Mesothelial cell of epicardium (in vitro differentiated cells): ENCODE measurements around the gene CDC27. TPM values are rescaled to one million over a fixed set of nuclear protein-coding genes. Genes with fewer than 3 reads are reported as not detected.

Source experiments
- DNase-seq, 2 experiments: peaks; one replicate each; pipeline ENCODE4 v3.0.0; 2021; ENCODE audit warnings: low spot score in 2 of 2; ENCODE audit not compliant: unreplicated experiment in 2 of 2
- H3K27ac Mint-ChIP-seq: 2 replicates; pipeline ENCODE4 v1.8.0; 2021; ENCODE audit warnings: mixed read lengths
- H3K27me3 Mint-ChIP-seq: 2 replicates; pipeline ENCODE4 v1.8.0; 2021; ENCODE audit warnings: low read depth, mixed read lengths
- H3K36me3 Mint-ChIP-seq: 2 replicates; pipeline ENCODE4 v1.8.0; 2021; ENCODE audit warnings: mixed read lengths
- H3K4me1 Mint-ChIP-seq: 2 replicates; pipeline ENCODE4 v1.8.0; 2021; ENCODE audit warnings: mixed read lengths
- H3K4me3 Mint-ChIP-seq: 2 replicates; pipeline ENCODE4 v1.8.0; 2021; ENCODE audit warnings: mild to moderate bottlenecking, moderate library complexity, mixed read lengths
- H3K9me3 Mint-ChIP-seq: 2 replicates; pipeline ENCODE4 v1.8.0; 2021; ENCODE audit warnings: mixed read lengths
- total RNA-seq: library from RNA; stranded (reverse); gene quantifications from 3 replicates; pipeline ENCODE4 v1.2.1, GENCODE V29; 2021
- TF ChIP-seq, protein P1 (sequence below): fragments of 200-600 bp; sonication (generic); IDR thresholded peaks from one replicate; pipeline ENCODE4 v1.5.0; 2021; ENCODE audit warnings: antibody characterized with exemption; ENCODE audit not compliant: unreplicated experiment

CDC27 gene
- total RNA-seq, 1 donor from 2014 or later, result 91.4 TPM

DNA sequence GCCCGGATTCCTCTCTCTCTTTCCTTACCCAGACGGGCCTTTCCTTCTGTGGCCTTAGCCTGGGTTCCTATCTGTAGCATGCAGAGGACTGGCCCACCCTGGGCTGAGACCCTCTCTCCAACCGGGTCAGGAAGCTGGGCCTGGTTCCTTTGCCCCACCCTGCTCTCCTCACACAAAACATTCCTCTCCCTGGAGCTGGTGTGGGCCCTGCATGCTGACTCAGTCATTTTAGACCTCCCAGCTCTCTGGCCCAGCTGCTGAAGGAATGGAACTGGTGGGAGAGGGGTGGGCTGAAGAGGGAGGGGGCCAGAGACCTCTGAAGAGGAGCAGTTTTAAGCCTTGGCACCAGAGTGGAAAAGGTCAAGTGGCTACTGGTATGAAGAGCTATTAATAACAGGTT lies 21.0 kb upstream of the CDC27 start:
- H3K27ac Mint-ChIP-seq, result no peak overlapping the region
- TF ChIP-seq, protein P1, sequence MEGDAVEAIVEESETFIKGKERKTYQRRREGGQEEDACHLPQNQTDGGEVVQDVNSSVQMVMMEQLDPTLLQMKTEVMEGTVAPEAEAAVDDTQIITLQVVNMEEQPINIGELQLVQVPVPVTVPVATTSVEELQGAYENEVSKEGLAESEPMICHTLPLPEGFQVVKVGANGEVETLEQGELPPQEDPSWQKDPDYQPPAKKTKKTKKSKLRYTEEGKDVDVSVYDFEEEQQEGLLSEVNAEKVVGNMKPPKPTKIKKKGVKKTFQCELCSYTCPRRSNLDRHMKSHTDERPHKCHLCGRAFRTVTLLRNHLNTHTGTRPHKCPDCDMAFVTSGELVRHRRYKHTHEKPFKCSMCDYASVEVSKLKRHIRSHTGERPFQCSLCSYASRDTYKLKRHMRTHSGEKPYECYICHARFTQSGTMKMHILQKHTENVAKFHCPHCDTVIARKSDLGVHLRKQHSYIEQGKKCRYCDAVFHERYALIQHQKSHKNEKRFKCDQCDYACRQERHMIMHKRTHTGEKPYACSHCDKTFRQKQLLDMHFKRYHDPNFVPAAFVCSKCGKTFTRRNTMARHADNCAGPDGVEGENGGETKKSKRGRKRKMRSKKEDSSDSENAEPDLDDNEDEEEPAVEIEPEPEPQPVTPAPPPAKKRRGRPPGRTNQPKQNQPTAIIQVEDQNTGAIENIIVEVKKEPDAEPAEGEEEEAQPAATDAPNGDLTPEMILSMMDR, result no peak
- no peak for DNase-seq
- peaks cover 1% of the 10 kb centered on the region for H3K27me3 Mint-ChIP-seq
- peaks cover 11% of the 10 kb centered on the region for H3K4me1 Mint-ChIP-seq
- no peaks in the 10 kb centered on the region for H3K9me3 Mint-ChIP-seq
- H3K36me3 Mint-ChIP-seq, result no peaks in the 10 kb centered on the region
- H3K4me3 Mint-ChIP-seq, result no peak overlapping the region

- Mint-ChIP-seq H3K9me3 (no peaks in the 10 kb centered on the region), H3K4me3 (no peak overlapping the region), H3K4me1 (peaks cover 15% of the 10 kb centered on the region), H3K36me3 (no peaks in the 10 kb centered on the region), H3K27ac (no peak overlapping the region), H3K27me3 (peaks cover 1% of the 10 kb centered on the region)
- TF ChIP-seq, protein P1, result no peak
- DNase-seq, result no peak
Observed at GRCh38 chr17:47209499-47209898, 20.4 kb upstream of the CDC27 start.

GRCh38 chr17:47208744-47209488 lies 19.8 kb upstream of the CDC27 start, which contains the start of gene MYL4:
Gene MYL4 (plus strand): TSS chr17:47209348. CDS start chr17:47209423, 75 bp downstream.
- H3K9me3 Mint-ChIP-seq, result no peaks in the 10 kb centered on the region
- no peaks in the 10 kb centered on the region for H3K36me3 Mint-ChIP-seq
- H3K27ac Mint-ChIP-seq, result no peak within 1 kb of the TSS
- DNase-seq, result no peak
- no peaks in the 10 kb centered on the region for H3K27me3 Mint-ChIP-seq
- H3K4me3 Mint-ChIP-seq, result no peak within 1 kb of the TSS
- TF ChIP-seq, protein P1, result no peak
- H3K4me1 Mint-ChIP-seq, result peaks cover 15% of the 10 kb centered on the region

DNA sequence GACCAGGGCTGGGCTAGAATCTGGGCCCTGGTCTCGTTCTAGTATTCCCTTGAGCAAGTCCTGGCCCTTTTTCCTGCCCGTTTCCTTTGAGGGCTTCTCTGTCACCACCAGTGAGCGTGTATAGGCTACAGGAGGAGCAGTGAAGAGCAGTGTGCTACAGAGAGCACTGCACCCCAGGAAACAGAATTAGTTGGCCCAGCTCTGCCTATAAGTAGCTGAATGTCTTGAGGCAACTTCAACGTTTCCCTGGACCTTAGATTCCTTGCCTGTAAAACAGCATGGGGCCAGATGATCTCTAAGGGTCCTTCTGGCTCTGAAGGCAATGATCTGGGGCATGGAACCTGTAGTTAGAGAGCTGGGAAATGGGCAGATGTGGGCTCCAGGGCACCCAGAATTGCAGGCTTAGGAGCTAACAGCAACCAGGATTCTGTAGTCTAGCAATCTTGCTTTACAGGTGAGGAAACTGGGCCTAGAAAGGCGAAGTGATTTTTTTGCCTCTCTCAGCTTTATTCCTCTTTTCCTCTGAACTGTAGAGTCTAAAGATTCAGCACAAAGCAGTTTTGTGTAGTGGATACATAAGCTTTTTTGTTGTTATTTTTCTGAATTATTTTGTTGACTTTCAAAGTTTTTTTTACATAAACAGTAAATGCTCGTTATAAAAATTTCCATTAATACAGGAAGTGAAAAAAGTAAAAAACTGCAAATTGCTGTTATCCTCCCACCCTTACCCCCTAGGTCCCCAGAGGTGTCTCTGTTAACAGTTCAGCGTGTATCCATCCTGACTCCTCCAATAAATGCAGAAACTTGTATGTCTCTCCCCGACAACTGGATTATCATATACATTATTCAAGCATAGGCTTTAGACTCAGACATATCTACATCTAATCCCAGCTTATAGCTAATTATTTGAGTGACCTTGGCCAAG lies 18.3 kb upstream of the CDC27 start:
- Mint-ChIP-seq H3K4me1 (peaks cover 15% of the 10 kb centered on the region), H3K36me3 (no peaks in the 10 kb centered on the region), H3K4me3 (no peak overlapping the region), H3K27ac (no peak overlapping the region), H3K9me3 (peaks cover 7% of the 10 kb centered on the region), H3K27me3 (no peaks in the 10 kb centered on the region)
- DNase-seq, result no peak
- TF ChIP-seq, protein P1, result no peak

GRCh38 chr17:47205419-47205963 lies 16.4 kb upstream of the CDC27 start:
- DNase-seq, result no peak
- Mint-ChIP-seq H3K4me3 (no peak overlapping the region), H3K4me1 (peaks cover 15% of the 10 kb centered on the region), H3K9me3 (peaks cover 7% of the 10 kb centered on the region), H3K36me3 (no peaks in the 10 kb centered on the region), H3K27ac (peak overlapping the region; percentile 33), H3K27me3 (no peaks in the 10 kb centered on the region)
- TF ChIP-seq, protein P1, result no peak
